KMS-11 (cell line): ENCODE results near the gene NUBP2.

ENCODE experiments used
- H2AFZ ChIP-seq: fragments of 200-600 bp; sonication (generic); 2 replicates; pipeline ENCODE4 v1.6.1; 2016; ENCODE audit warnings: antibody characterized with exemption, mixed run types, low read depth
- H3K27ac ChIP-seq: fragments of 200-600 bp; sonication (generic); 2 replicates; pipeline ENCODE4 v1.6.1; 2016; ENCODE audit warnings: mild to moderate bottlenecking, mixed run types
- H3K27me3 ChIP-seq: fragments of 200-600 bp; sonication (generic); 2 replicates; pipeline ENCODE4 v1.6.1; 2017; ENCODE audit warnings: mild to moderate bottlenecking, low read depth, mixed run types, moderate library complexity; ENCODE audit not compliant: insufficient read depth
- H3K36me3 ChIP-seq: fragments of 200-600 bp; sonication (generic); 2 replicates; pipeline ENCODE4 v1.6.1; 2017; ENCODE audit warnings: mild to moderate bottlenecking, mixed run types; ENCODE audit not compliant: insufficient read depth
- H3K4me1 ChIP-seq: fragments of 200-600 bp; sonication (generic); 2 replicates; pipeline ENCODE4 v1.6.1; 2016; ENCODE audit warnings: mild to moderate bottlenecking, low read depth, mixed run types; ENCODE audit not compliant: poor library complexity, severe bottlenecking
- H3K4me2 ChIP-seq: fragments of 200-600 bp; sonication (generic); 2 replicates; pipeline ENCODE4 v1.7.0; 2016; ENCODE audit warnings: mild to moderate bottlenecking, mixed run types
- H3K4me3 ChIP-seq: fragments of 200-600 bp; sonication (generic); IDR thresholded peaks from 2 replicates; pipeline ENCODE4 v1.6.1; 2017; ENCODE audit warnings: low read depth, low read length, mixed read lengths; ENCODE audit not compliant: insufficient read depth
- H3K79me2 ChIP-seq: fragments of 200-600 bp; sonication (generic); 2 replicates; pipeline ENCODE4 v1.6.1; 2016; ENCODE audit warnings: low read depth, mixed run types; ENCODE audit not compliant: insufficient read depth
- H3K9ac ChIP-seq: fragments of 200-600 bp; sonication (generic); 2 replicates; pipeline ENCODE4 v1.6.1; 2016; ENCODE audit warnings: mild to moderate bottlenecking, mixed run types
- H4K20me1 ChIP-seq: fragments of 200-600 bp; sonication (generic); 2 replicates; pipeline ENCODE4 v1.6.1; 2016; ENCODE audit warnings: mild to moderate bottlenecking, mixed run types; ENCODE audit not compliant: insufficient read depth
- TF ChIP-seq, protein P1 (sequence below): fragments of 200-600 bp; sonication (generic); conservative IDR thresholded peaks from 2 replicates; pipeline ENCODE4 v1.6.1; 2017; ENCODE audit warnings: low read depth, mild to moderate bottlenecking, antibody characterized with exemption, low read length, moderate library complexity, mixed read lengths

NUBP2 gene

DNA sequence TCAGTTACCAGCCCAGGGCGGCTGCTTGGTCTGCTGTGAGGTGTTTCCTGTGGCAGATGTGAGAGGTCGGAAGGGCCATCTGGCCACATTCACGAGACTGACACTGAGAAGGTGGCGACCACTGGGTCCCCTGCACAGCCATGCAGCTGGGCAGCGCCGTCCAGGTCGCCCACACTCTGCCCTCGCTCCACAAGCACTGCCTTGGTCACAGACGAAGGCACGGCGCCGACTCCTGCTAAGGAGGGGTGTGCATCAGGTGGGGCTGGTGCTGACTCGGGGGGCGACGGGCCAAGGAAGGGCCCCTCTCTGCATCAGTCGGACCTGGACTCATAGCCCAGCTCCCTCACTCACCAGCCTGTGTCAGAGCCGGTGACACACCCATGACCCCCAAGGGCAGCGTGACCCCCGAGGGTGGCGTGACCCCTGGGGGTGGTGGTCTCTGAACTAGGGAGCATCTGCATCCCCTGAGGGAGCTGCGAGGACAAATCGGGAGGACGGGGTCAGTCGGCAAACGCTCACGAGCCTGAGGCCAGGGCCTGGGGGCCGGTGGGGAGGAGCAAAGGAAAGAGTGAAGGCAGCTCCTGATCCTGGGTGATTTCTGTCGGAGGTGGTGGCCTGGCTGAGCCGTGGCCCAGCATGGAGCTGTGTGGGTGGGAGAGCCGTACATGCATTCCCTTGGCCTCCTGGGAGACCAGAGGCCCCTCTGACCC lies 41.8 kb upstream of the NUBP2 start:
- no peak overlapping the region for H2AFZ ChIP-seq
- no peaks in the 10 kb centered on the region for H3K4me1 ChIP-seq
- H3K4me3 ChIP-seq = no peak overlapping the region
- no peaks in the 10 kb centered on the region for H3K27me3 ChIP-seq
- H3K27ac ChIP-seq = no peak overlapping the region
- no peak overlapping the region for H3K4me2 ChIP-seq
- H3K79me2 ChIP-seq = no peaks in the 10 kb centered on the region
- TF ChIP-seq, protein P1, sequence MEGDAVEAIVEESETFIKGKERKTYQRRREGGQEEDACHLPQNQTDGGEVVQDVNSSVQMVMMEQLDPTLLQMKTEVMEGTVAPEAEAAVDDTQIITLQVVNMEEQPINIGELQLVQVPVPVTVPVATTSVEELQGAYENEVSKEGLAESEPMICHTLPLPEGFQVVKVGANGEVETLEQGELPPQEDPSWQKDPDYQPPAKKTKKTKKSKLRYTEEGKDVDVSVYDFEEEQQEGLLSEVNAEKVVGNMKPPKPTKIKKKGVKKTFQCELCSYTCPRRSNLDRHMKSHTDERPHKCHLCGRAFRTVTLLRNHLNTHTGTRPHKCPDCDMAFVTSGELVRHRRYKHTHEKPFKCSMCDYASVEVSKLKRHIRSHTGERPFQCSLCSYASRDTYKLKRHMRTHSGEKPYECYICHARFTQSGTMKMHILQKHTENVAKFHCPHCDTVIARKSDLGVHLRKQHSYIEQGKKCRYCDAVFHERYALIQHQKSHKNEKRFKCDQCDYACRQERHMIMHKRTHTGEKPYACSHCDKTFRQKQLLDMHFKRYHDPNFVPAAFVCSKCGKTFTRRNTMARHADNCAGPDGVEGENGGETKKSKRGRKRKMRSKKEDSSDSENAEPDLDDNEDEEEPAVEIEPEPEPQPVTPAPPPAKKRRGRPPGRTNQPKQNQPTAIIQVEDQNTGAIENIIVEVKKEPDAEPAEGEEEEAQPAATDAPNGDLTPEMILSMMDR = no peak
- H3K36me3 ChIP-seq = no peaks in the 10 kb centered on the region
- no peak overlapping the region for H3K9ac ChIP-seq
- H4K20me1 ChIP-seq = no peaks in the 10 kb centered on the region

DNA sequence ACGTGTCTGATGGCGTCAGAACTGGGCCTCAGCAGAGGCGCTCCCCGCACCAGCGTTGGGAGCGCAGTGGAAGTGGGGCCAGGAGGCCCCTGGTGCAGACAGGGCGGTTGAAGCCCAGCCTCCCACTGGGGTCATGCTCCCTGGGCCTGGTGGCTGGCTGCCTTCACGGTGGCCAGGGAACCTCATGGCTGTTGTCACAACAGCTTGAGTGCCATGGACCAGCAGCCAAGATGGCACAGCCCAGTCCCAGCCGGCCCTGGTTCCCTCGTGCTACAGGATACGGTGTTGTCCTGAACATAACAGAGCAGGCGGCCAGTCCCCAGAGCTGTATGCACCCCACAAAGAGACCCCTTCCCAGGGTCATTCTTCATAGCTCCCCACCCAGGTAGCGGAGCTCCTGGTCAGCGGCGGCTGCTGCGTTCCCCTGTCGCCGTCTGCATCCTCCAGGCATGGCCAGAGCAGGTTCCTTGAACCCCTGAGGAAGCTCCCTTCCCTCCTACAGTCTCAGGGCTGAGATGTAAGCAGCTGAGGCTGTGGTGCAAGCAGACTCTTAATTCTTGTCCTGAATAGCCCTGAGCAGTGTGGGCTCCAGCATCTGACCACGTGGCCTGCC lies 41.1 kb upstream of the NUBP2 start:
- Histone ChIP-seq H4K20me1 (no peaks in the 10 kb centered on the region), H3K79me2 (no peaks in the 10 kb centered on the region), H3K36me3 (no peaks in the 10 kb centered on the region), H3K4me2 (no peak overlapping the region), H3K9ac (no peak overlapping the region), H3K4me1 (no peaks in the 10 kb centered on the region), H3K27ac (no peak overlapping the region), H3K4me3 (no peak overlapping the region), H3K27me3 (no peaks in the 10 kb centered on the region), H2AFZ (no peak overlapping the region)
- TF ChIP-seq, protein P1 = no peak

DNA sequence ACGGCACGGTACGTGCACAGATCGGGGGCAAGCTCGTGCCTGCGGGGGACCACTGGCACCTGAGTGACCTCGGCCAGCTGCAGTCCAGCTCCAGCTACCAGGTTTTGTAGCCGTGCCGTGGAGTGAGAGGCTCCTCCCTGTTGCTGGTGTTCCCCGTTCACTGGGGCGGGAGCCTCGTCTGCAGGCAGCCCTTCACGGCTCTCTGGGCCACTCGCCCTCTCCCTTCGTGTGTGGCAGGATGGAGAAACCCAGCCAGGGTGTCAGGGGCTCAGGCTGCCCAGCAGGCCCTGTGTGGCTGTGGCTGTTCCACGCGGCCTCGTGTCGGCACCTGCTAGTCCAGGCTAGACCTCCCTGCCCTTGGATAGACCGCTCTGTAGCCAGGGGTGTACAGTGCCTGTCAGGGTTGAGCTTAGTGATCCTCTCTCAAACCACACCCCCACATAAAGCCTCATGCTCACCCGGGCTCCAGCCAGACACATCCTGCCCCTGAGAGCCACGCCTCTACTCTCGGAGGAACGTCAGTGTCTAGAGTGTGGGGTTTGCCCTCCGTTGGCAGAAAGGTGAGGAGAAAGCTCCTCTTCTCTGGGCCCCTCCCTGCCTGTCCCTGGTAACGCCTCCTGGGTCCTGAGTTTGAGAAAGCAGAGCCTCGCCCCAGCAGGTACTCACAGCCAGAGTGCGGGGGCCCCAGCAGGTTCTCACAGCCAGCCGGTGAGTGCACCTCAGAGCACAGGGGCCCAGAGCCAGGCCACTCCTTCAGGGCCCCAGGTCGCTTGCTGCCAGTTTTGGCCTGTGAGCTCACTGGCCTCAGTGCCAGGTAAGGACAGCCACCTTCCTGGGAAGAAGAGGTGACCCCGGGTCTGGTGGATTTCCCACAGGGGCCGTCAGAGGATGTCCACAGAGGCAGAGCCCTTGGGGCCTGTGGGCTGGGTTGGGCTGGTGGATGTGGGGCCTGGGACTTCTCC lies 39.1 kb upstream of the NUBP2 start:
- Histone ChIP-seq H3K4me1 (no peaks in the 10 kb centered on the region), H3K27me3 (no peaks in the 10 kb centered on the region), H3K4me2 (no peak overlapping the region), H3K27ac (no peak overlapping the region), H3K79me2 (no peaks in the 10 kb centered on the region), H2AFZ (no peak overlapping the region), H3K4me3 (no peak overlapping the region), H3K36me3 (no peaks in the 10 kb centered on the region), H4K20me1 (no peaks in the 10 kb centered on the region), H3K9ac (no peak overlapping the region)
- TF ChIP-seq, protein P1 = no peak

DNA sequence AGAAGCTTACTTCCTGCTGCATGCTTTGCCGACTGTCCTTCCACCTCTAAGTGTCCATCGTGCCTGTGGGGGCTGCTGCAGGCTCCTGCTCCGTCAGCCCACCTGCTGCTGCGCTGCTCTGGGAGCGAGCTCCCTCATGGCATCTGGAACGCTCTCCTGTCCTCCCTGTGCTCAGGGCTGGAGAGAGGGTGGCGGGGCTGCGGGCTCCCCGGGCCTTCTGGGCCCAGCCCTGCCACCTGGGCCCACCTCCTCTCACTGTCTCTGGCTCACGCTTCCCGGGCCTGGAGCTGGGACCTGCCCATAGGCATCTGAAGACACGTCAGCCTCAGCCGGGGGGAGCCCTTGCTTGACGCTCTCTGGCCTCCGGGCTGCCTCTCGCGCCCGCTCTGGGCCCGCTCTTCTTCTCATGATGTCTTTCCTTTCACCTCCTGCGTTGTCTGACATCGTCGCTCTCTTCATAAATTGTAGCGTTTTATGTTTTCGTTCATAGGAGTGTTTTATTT lies 38.4 kb upstream of the NUBP2 start:
- Histone ChIP-seq H2AFZ (no peak overlapping the region), H3K4me2 (no peak overlapping the region), H3K27me3 (no peaks in the 10 kb centered on the region), H3K79me2 (no peaks in the 10 kb centered on the region), H4K20me1 (no peaks in the 10 kb centered on the region), H3K4me3 (no peak overlapping the region), H3K4me1 (no peaks in the 10 kb centered on the region), H3K9ac (no peak overlapping the region), H3K36me3 (no peaks in the 10 kb centered on the region), H3K27ac (no peak overlapping the region)
- TF ChIP-seq, protein P1 = no peak
